GF-D8 (cell line): ENCODE measurements around the gene NEUROD6.

Source experiments
- DNase-seq: peaks from one replicate; lab custom pipeline; 2025; lab: John Stamatoyannopoulos, UW

NEUROD6 gene

DNA sequence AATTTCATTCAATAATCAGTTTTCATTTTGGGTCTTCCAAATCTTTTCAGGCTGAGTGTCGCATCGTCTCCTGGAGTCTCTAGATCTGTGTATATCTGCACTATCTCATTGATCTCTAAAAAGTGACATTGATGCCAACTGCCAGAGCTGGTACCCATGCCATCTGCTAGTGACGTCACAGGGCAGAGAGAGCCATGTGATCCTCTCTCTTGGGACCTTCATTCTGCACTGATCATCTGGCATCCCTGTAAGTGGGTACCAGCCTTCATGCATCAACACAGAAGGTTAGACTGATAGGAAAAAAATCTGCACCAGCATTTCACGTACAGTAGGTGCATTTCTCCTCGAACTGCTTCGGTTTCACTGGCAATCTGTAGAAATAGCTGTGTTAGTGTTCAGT is at the start of gene NEUROD6:
Gene NEUROD6, minus strand, starts transcription at position 124 of the 400 bp plus-strand sequence. CDS start 1,458 bp downstream, outside the sequence.
- no peak for DNase-seq

DNA sequence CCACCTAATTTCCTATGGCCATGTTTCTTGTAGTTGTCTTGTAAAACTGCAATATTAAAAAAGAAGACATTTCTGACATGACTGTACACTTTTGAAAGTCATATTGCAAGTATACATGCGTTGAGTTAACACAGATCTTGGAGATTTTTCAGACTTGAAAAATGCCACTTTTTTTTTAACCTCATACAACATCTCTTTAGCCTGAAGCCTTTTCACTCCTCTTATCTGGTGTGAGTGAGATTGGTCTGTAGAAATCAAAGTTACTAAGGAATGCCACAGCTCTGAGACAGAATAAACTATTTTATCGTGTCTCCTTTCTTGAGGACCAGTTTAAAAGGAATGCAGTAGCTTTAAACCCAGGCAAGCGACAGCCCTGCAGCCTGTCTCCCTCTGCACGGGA is 43.9 kb upstream of the NEUROD6 start:
- DNase-seq: no peak

DNA sequence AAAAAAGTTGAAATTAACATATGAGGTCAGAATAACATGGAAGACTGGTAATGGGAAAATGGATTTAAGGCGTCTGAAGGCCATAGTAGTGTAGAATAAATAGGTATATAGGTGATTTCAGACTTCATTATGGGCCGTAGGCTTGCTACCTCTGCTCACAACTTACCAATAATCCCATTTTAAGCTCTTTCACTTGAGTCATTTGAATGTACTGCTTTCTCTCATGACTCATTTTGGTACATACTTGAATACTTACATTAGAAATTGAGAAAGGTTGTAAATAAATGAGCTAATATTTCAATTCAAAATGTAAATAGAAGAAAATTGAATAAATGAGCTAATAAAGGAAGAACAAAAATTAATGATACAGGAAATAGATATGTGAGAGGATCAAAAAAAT is 42.2 kb upstream of the NEUROD6 start:
- no peak for DNase-seq

DNA sequence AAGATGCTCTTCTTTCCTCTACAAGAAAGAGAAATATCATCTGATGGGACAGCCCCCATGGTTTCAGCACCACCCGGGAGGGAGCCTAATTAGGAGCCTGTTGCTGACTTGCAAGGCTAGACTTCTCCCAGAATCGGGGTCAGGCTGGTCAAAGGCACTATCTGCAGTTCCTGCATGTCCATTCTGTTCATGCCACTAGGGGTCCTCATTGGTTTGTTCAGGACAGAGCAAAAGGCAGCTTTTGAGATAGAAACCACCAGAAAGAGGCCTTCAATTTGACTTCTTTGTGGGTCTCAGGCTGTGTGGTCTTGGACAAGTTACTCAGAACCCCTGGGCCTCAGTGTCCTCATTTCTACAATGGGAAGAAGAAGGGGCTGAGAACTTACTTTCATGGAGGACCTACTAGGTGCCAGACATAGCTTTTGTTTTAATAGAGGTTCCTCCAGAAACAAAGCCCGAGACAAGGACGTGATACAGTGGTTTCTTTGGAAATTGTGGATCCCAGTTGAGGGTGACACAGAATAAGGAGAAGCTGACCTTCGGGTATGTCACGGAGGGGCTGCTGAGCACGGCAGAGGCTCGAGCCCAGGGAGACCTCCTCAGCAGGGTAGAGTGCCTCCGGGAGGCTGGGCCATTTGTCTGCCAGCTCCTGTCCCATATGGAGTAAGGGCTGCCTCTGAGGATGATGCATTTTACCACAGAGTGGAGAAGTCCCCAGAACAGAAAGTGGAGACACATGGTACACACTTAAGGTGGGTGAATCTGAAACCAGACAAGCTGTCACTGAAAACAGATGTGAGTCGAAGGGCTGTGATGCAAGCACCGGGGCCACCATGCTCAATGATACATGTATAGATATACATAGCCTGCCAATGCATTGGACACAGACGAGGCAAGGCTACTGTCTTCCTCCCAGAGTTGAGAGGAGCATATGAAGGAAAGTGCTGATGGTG is 33.1 kb upstream of the NEUROD6 start:
- no peak for DNase-seq

GRCh38 chr7:31372231-31372959 is 31.9 kb upstream of the NEUROD6 start:
- no peak for DNase-seq

DNA sequence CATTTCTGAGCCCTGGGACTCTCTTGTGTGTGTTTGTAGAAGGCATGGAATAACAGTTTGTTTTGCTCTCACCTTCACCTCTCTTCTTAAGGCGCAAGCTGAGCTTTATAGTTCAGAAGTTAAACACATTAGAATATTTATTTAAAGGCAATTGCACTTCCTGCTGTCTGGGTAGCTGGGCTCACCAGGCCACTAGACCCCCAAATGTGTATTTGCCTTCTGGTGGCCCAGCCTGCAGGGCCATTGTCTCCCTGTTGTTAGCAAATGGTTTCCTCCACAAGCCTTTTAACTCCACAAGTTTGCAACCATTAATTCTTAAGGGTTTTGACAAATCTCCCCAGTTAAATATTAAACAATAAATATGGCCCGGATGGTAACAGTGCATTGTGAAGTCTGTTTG is 31.1 kb upstream of the NEUROD6 start:
- no peak for DNase-seq

- DNase-seq: no peak
Observed at GRCh38 chr7:31370609-31371008, 30.1 kb upstream of the NEUROD6 start.

GRCh38 chr7:31368620-31369019 is 28.1 kb upstream of the NEUROD6 start:
- no peak for DNase-seq

- no peak for DNase-seq
Observed at GRCh38 chr7:31363496-31363895, 23.0 kb upstream of the NEUROD6 start.

- DNase-seq: no peak
Observed at GRCh38 chr7:31363051-31363450, 22.5 kb upstream of the NEUROD6 start.

DNA sequence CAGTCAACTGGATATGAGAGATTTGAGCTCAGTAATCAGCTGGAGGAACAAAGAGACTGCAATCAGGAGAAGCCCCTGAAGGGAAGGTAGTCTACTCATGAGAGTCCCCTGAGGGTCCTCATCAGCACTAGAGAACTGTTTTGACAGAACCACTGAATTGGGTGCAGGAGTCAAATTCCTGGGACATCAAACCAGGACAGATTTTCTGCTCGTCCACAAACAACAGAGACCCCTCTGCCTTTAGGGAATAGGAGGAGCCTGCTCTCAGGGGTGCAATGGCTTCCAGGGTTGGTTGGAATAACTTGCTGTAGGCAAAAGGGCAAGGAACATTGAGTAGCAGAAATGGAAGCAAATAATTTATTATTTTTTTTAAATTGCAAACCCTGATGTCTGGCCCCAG is 21.9 kb upstream of the NEUROD6 start:
- DNase-seq: no peak

- DNase-seq: no peak
Observed at GRCh38 chr7:31358467-31358866, 17.9 kb upstream of the NEUROD6 start.

DNA sequence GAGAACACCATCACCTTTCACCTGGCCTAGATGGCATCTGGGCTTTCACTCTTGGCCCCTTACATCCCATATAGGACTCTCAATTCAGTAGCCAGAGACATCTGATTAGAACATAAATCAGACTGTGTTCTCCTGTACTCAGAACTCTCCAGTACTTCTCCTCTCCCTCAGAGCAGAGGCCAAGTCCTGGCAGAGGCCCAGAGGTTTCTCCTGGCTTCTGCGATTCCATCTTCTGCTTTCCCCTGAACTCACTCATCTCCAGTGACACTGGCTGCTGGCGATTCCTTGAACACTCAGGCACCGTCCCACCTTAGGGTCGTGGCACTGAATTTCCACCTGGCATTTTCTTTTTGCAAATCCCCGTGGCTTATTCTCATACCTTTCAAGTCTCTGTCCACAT is 4.9 kb upstream of the NEUROD6 start:
- DNase-seq: no peak

GRCh38 chr7:31343516-31344305 is 3.2 kb upstream of the NEUROD6 start:
- DNase-seq: no peak

DNA sequence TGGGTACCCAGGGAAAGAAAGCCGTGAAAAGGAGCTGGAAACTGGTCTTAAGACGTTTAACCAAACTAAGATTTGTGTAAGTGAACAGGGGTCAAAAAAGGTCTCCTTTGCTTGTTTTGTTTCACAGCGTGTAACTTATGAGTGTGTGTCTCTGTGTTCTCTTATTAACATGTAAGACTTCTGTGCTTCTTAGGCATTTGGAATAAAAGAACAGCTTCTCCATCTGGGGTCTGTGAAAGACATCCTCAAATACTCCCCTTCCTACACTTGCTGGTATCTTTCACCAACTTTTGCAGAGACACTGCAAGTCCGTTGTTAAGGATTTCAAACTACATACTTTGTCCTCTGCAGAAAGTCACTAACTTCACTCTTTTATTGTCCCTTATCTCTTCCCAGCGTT is 615 bp upstream of the NEUROD6 start:
- no peak for DNase-seq

DNA sequence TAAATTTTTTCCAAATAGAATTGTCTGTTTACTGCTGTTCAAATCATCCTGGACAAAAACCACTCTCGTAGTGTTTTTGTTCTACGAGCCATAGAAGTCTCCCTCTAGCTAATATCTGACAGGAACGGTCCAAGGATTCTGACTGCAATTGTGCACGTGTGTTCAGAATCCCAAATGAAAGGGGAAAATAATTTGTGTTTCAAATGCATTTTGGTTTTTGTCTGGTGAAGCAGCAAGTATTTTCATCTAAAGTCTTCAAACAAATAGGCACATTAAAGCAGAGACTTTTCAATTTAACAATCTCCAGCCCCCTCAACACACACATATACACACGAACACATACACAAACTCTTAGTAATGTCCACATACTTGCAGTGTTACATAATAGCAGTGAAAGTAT is 475 bp downstream of the NEUROD6 start:
- DNase-seq: no peak

DNA sequence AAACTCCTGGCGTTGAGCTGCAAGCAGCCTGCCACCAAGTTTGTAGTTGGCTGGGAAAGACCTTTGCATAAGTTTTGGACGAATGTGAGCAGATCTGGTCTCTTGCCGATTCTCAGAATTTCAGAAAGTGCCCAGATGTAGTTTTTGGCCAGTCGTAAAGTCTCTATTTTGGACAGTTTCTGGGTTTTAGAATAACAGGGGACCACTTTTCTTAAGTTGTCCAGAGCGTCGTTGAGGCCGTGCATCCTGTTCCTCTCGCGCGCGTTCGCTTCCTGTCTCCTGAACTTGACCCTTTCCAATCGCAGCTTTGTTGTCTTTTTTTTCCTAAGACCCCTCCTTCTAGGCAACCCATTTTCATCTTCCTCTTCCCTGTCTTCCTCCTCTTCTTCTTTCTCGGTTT is 1.8 kb downstream of the NEUROD6 start:
- no peak for DNase-seq

DNA sequence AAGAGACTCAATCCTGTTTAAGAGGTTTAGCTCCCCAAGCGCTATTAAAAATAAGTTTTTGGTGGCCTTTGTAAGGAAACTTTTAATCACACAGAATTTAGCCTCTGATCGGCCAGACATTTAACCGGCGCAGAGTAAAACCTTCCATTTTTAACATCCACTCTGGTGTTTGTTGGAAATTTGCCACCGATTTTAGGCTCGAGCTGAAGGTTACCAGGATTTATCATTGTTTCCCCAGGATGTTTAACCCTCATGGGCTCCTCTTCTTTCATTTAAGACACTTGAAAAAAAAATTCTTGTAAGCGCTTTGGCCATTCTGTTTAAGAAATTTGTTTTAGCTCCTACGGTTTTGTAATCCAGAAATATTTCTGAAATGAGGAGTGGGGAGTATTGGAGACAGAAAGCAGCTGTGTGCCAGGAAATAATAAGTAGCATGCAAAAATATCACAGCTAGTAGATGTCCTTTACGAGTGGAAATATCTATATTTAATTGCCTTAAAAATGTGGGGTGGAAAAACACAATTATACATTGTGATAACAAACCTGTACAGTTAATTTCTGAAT is 3.4 kb downstream of the NEUROD6 start:
- no peak for DNase-seq

DNA sequence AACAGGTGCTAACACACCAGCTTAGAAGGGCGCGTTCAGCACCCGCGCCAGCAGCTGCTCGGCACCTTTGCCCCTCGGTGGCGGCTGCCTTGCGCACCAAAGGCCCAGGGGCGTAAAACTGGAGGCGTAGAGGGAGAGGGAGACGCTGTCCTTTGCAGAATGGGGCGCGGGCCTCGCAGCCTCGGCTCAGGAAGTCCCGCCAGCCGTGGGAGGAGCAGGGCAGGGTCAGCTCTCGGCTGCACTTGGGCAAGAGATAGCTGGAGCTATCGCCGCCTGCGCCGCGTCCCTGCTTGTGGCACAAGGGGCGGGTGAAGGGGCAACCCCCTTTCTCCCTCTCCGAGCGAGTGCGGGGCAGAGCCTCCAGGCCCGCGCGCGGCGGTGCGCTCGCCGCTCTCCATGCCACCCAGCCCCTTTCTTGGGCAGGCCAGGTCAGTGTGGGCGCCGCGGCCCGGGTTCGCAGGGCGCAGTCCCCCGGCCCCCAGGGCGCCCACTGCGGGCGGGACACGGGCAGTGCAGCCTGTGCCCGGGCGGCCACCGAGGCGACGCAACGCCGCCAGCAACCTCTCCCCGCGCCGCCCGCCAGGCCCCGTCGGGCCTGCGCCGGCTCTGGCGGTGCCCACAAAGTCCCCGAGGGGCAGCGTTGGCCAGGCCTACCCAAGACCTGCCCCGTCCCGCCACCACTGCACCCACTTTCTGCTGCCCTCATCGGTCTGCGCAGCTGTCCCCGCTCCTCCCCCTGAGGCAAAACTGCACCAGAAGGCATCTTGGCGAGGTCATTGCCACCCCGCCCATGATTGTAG is 4.1 kb downstream of the NEUROD6 start:
- DNase-seq: no peak

- no peak for DNase-seq
Observed at GRCh38 chr7:31335884-31336201, 4.7 kb downstream of the NEUROD6 start.

GRCh38 chr7:31335161-31335856 is 5.2 kb downstream of the NEUROD6 start:
- no peak for DNase-seq
